Heart left ventricle (tissue), 16 donors: ENCODE data around the gene PRG3. TPM values are rescaled to one million over a fixed set of nuclear protein-coding genes. Genes with fewer than 3 reads are reported as not detected.
A peak's percentile ranks its signal among the peaks of the same experiment; 100 is the strongest.

ENCODE experiments used
- ATAC-seq, 4 donors: fragments of 200-7000 bp; cut with Tn5 transposase; one replicate each; pipeline ENCODE4 v1.9.1; 2020 to 2022; ENCODE audit warnings: moderate library complexity in 4 of 4, mild to moderate bottlenecking in 3 of 4, moderate number of reproducible peaks in 1 of 4
- DNase-seq, 5 donors: peaks; one replicate each; pipeline ENCODE4 v3.0.0-alpha.2; 2020
- H3K27ac ChIP-seq, 12 donors: fragments of 200-600 bp; sonication (generic) in 4 of 12; one replicate each; pipeline versions ENCODE4 v1.5.0 to v1.8.0; 2016 to 2022; ENCODE audit warnings: mild to moderate bottlenecking in 2 of 12
- H3K27me3 ChIP-seq, 9 donors: fragments of 200-600 bp; sonication (generic) in 2 of 9; one replicate each; pipeline versions ENCODE4 v1.5.1 to v1.8.0; 2016 to 2022; ENCODE audit warnings: mild to moderate bottlenecking in 3 of 9
- H3K36me3 ChIP-seq, 9 donors: fragments of 200-600 bp; sonication (generic) in 2 of 9; one replicate each; pipeline versions ENCODE4 v1.5.0 to v1.8.0; 2018 to 2022; ENCODE audit warnings: mild to moderate bottlenecking in 2 of 9
- H3K4me1 ChIP-seq, 12 donors: fragments of 200-600 bp; sonication (generic) in 4 of 12; one replicate each; pipeline versions ENCODE4 v1.5.0 to v1.8.0; 2016 to 2022; ENCODE audit warnings: mild to moderate bottlenecking in 3 of 12
- H3K4me3 ChIP-seq, 12 donors: fragments of 200-600 bp; sonication (generic) in 4 of 12; one replicate each; pipeline versions ENCODE4 v1.5.0 to v1.8.0; 2017 to 2022; ENCODE audit warnings: mild to moderate bottlenecking in 9 of 12, moderate library complexity in 4 of 12
- H3K9me3 ChIP-seq, 12 donors: fragments of 200-600 bp; sonication (generic) in 4 of 12; one replicate each; pipeline versions ENCODE4 v1.5.0 to v1.8.0; 2016 to 2022; ENCODE audit warnings: mild to moderate bottlenecking in 1 of 12
- CTCF ChIP-seq, 12 donors: fragments of 200-600 bp; sonication (generic) in 4 of 12; IDR thresholded peaks; one replicate each; pipeline versions ENCODE4 v1.5.0 to v1.8.0; 2018 to 2022; ENCODE audit warnings: antibody characterized with exemption in 12 of 12, mild to moderate bottlenecking in 5 of 12
- POLR2A ChIP-seq, 2 donors: fragments of 450-650 bp; IDR thresholded peaks; one replicate each; pipeline ENCODE4 v1.6.1; 2017; ENCODE audit warnings: antibody characterized with exemption in 2 of 2, mild to moderate bottlenecking in 2 of 2, moderate library complexity in 2 of 2
- WGBS, 4 donors: extraction: QIAGEN DNeasy Blood & Tissue Kit in 2 of 4; methylation state at CpG; one replicate each; pipeline versions ENCODE4 v1.1.5 to v1.1.7; 2013 to 2018; 5-methylcytosine and 5-hydroxymethylcytosine counted together
- intact Hi-C, 10 donors: fragments of 100-400 bp; cut with DNase I; formaldehyde crosslinking; loops; one replicate each; pipeline versions ENCODE4 v1.11.1 to v1.14.2; 2022
- polyA plus RNA-seq, 2 donors: library from polyadenylated mRNA; stranded (reverse); fragments of 200-250 nt; gene quantifications; one replicate each; pipeline ENCODE4 v1.2.3, GENCODE V29; 2013
- total RNA-seq, 9 donors: library from RNA; depleted of rRNA in 2 of 9; stranded (reverse); fragments of >200 nt in 2 of 9; fragmentation: NEBNext Ultra II Directional in 3 of 9; extraction: Animal tissue kit (Norgen Biotek cat#: 25700) in 3 of 9; gene quantifications; one replicate each; pipeline versions ENCODE4 v1.1.0 to v1.2.4, GENCODE V29; 2016 to 2023
- donor health status: ischemic (EF 13 %, LVEDD 7.1; RV severe dilation, severe dysfunction).
- donor health status: healthy with polysubstance abuse.
- donor health status: DM: no; HTN: yes; CAD: no.
- donor health status: DM: no; HTN: no; CAD: no.
- donor health status: ischemic (EF 25% LVEDD 6.9; RV normal size, moderate dysfunction).
- donor health status: ischemic (EF 25% LVEDD 5.7; RV mildly dilated, moderate dysfunction).
- donor health status: healthy.
- donor health status: DM: yes; HTN: yes; CAD: no.
- donor health status: ischemic (EF 35%, LVEDD 5.7; RV mildly dilated, moderate dysfunction).
- donor health status: nonischemic (EF 11% LVEDD 7.7; RV severe dilation, severe dysfunction).
- donor health status: DM: yes; HTN: yes; CAD: no.
- donor health status: PGD.
- donor health status: ischemic (EF 29% LVEDD 5.4; RV normal size, mild dysfunction).
- donor health status: nonischemic (EF 23%, LVEDD 6.1; RV moderate dilation, normal function).

Gene PRG3
- total and polyA plus RNA-seq, 11 donors: not detected

- Histone ChIP-seq H3K27ac (no peak overlapping the region), H3K4me3 (no peak overlapping the region), H3K36me3 (no peaks in the 10 kb centered on the region), H3K9me3 (no peaks in the 10 kb centered on the region), H3K4me1 (peaks cover 0 to 2% (median 0%) of the 10 kb centered on the region in 12 donors), H3K27me3 (peaks cover 0 to 6% (median 0%) of the 10 kb centered on the region in 9 donors)
- no peak for DNase-seq
- no peak for ATAC-seq
- intact Hi-C loops: no loop called here
- TF ChIP-seq CTCF (IDR thresholded peaks at IDR 0.05) (no peak), POLR2A (IDR thresholded peaks at IDR 0.05) (no peak)
- WGBS, 4 donors: 91 to 96% (median 93%) methylated on average over 3 of the region's 3 CpGs
Measured at GRCh38 chr11:57391111-57391510, 10.2 kb upstream of the PRG3 start.

- no peaks in the 10 kb centered on the region for H3K9me3 ChIP-seq
- ATAC-seq (no peak), DNase-seq (no peak)
- no peak within 1 kb of the TSS for H3K27ac ChIP-seq
- H3K4me3 ChIP-seq: no peak within 1 kb of the TSS
- 54 to 72% (median 62%) methylated on average over 2 of the region's 2 CpGs for WGBS, 4 donors
- no peaks in the 10 kb centered on the region for H3K36me3 ChIP-seq
- intact Hi-C loops: no loop called here
- H3K27me3 ChIP-seq: peaks cover 0 to 6% (median 0%) of the 10 kb centered on the region in 9 donors
- TF ChIP-seq POLR2A (IDR thresholded peaks at IDR 0.05): no peak
- no peak for TF ChIP-seq CTCF (IDR thresholded peaks at IDR 0.05)
- peaks cover 0 to 2% (median 0%) of the 10 kb centered on the region in 12 donors for H3K4me1 ChIP-seq
Measured at GRCh38 chr11:57390535-57390934, 9.6 kb upstream of the PRG3 start, which contains the start of gene PRG2. PRG2 (minus strand) TSS chr11:57390650; CDS start chr11:57389944, 706 bp downstream.

GRCh38 chr11:57387289-57388030, 6.5 kb upstream of the PRG3 start:
- Histone ChIP-seq H3K9me3 (no peaks in the 10 kb centered on the region), H3K36me3 (no peaks in the 10 kb centered on the region), H3K27ac (peak overlapping the region in 4 of 12 donors; percentile 13 to 54 (median 42)), H3K27me3 (peaks cover 0 to 6% (median 0%) of the 10 kb centered on the region in 9 donors), H3K4me3 (no peak overlapping the region), H3K4me1 (peaks cover 0 to 2% (median 0%) of the 10 kb centered on the region in 12 donors)
- TF ChIP-seq CTCF (IDR thresholded peaks at IDR 0.05): peak in 8 of 12 donors; percentile 11 to 51 (median 38)
- TF ChIP-seq POLR2A (IDR thresholded peaks at IDR 0.05): no peak
- DNase-seq (peak in 3 of 5 donors; percentile 35 to 59 (median 50)), ATAC-seq (peak in 2 of 4 donors; percentile 49 to 79)
- WGBS, 4 donors: 68 to 74% (median 71%) methylated on average over 16 of the region's 16 CpGs
- intact Hi-C loops: loop anchor here in 1 of 10 donors (10.0 kb wide), 1 partner anchor 57 kb away; no protein-coding TSS in a partner anchor

- intact Hi-C loops: loop anchor here in 1 of 10 donors (10.0 kb wide), 1 partner anchor 58 kb away; no protein-coding TSS in a partner anchor
Measured at GRCh38 chr11:57386178-57386940, 5.4 kb upstream of the PRG3 start.

More at GRCh38 chr11:57386178-57386940, 5.4 kb upstream of the PRG3 start:
- H3K9me3 ChIP-seq: no peaks in the 10 kb centered on the region
- peaks cover 0 to 2% (median 0%) of the 10 kb centered on the region in 12 donors for H3K4me1 ChIP-seq
- DNase-seq: peak in 2 of 5 donors; percentile 29 to 44
- no peak for ATAC-seq
- TF ChIP-seq CTCF (IDR thresholded peaks at IDR 0.05): no peak
- TF ChIP-seq POLR2A (IDR thresholded peaks at IDR 0.05): no peak
- 71 to 76% (median 74%) methylated on average over 5 of the region's 5 CpGs for WGBS, 4 donors
- no peaks in the 10 kb centered on the region for H3K36me3 ChIP-seq
- H3K4me3 ChIP-seq: no peak overlapping the region
- peaks cover 0 to 6% (median 0%) of the 10 kb centered on the region in 9 donors for H3K27me3 ChIP-seq
- H3K27ac ChIP-seq: peak overlapping the region in 3 of 12 donors; percentile 30 to 54 (median 53)
